Loucy (cell line): ENCODE measurements around the gene PCTP.

Experiments
- CTCF ChIP-seq: fragments of 200-600 bp; sonication (generic); conservative IDR thresholded peaks from 2 replicates; pipeline ENCODE4 v1.5.1; 2014; ENCODE audit warnings: mild to moderate bottlenecking, antibody characterized with exemption, low read length
- EZH2phosphoT487 ChIP-seq: fragments of 200-600 bp; IDR thresholded peaks from 2 replicates; pipeline ENCODE4 v1.6.1; 2018; ENCODE audit warnings: antibody characterized with exemption, mild to moderate bottlenecking, moderate library complexity, borderline replicate concordance

GRCh38 chr17:55812323-55812722, 61.5 kb downstream of the PCTP start:
- TF ChIP-seq CTCF: no peak
- TF ChIP-seq EZH2phosphoT487: no peak
